ENCODE results near the gene MAG. TPM values are rescaled to one million over a fixed set of nuclear protein-coding genes. Genes with fewer than 3 reads are reported as not detected.

The MAG gene
- not detected for polyA plus RNA-seq (2013, experiment 1 of 4)
- not detected for polyA plus RNA-seq (2013, experiment 2 of 4)
- polyA plus RNA-seq (2013, experiment 3 of 4): not detected
- not detected for polyA plus RNA-seq (2013, experiment 4 of 4)

- no peak within 1 kb of the TSS for H3K27ac ChIP-seq (ENCODE audit: insufficient read depth, low read depth, low read length, poor library complexity, severe bottlenecking)
- peaks cover 19% of the 10 kb centered on the region for H3K4me1 ChIP-seq (ENCODE audit: control insufficient read depth, insufficient read depth, low read length)
- 85% methylated on average over 12 of the region's 12 CpGs for WGBS, 2 experiments
- H3K9me3 ChIP-seq (ENCODE audit: control insufficient read depth, low read length): no peaks in the 10 kb centered on the region
- no peak within 1 kb of the TSS for H3K4me3 ChIP-seq (ENCODE audit: insufficient read depth, low read depth, low read length)
- no peaks in the 10 kb centered on the region for H3K27me3 ChIP-seq (ENCODE audit: control insufficient read depth, insufficient read depth, low read length, poor library complexity, severe bottlenecking)
- H3K36me3 ChIP-seq (ENCODE audit: control insufficient read depth, insufficient read depth, low read length): no peaks in the 10 kb centered on the region
Observed at GRCh38 chr19:35291916-35292315, at the start of gene MAG. MAG (plus strand) TSS chr19:35292161; CDS start chr19:35295409, 3,248 bp downstream.

DNA sequence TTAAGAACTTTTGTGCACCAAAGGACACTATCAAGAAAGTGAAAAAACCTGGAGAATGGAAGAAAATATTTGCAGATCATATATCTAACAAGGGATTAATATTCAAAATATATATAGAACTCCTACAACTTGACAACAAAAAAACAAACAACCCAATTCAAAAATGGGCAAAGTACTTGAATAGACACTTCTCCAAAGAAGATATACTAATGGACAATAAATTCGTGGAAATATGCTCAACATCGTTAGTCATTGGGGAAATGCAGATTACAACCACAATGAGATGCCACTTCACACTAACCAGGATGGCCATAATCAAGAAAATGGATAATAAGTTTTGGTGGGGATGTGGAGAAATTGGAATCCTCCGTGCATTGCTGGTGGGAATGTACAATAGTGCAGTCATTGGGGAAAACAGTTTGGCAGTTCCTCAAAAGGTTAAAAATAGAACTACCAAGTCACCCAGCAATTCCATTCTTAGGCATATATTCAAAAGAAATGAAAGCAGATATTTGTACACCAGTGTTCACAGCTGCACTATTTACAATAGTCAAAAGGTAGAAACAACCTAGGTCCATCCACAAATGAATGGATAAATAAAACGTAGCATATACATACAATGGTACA, 45.4 kb upstream of the MAG start:
- Histone ChIP-seq H3K4me1 (ENCODE audit: control insufficient read depth, insufficient read depth, low read length) (peaks cover 9% of the 10 kb centered on the region), H3K36me3 (ENCODE audit: control insufficient read depth, insufficient read depth, low read length) (peaks cover 14% of the 10 kb centered on the region), H3K9me3 (ENCODE audit: control insufficient read depth, low read length) (no peaks in the 10 kb centered on the region), H3K4me3 (ENCODE audit: insufficient read depth, low read depth, low read length) (no peak overlapping the region), H3K27ac (ENCODE audit: insufficient read depth, low read depth, low read length, poor library complexity, severe bottlenecking) (no peak overlapping the region), H3K27me3 (ENCODE audit: control insufficient read depth, insufficient read depth, low read length, poor library complexity, severe bottlenecking) (no peaks in the 10 kb centered on the region)
- WGBS, 2 experiments: 92 to 97% methylated on average over 4 of the region's 4 CpGs

- H3K4me1 ChIP-seq (ENCODE audit: control insufficient read depth, insufficient read depth, low read length): peaks cover 9% of the 10 kb centered on the region
- H3K27me3 ChIP-seq (ENCODE audit: control insufficient read depth, insufficient read depth, low read length, poor library complexity, severe bottlenecking): no peaks in the 10 kb centered on the region
- H3K36me3 ChIP-seq (ENCODE audit: control insufficient read depth, insufficient read depth, low read length): peaks cover 15% of the 10 kb centered on the region
- H3K27ac ChIP-seq (ENCODE audit: insufficient read depth, low read depth, low read length, poor library complexity, severe bottlenecking): peak overlapping the region; percentile 98
- H3K4me3 ChIP-seq (ENCODE audit: insufficient read depth, low read depth, low read length): peak overlapping the region; percentile 89
- WGBS, 2 experiments: 1 to 2% methylated on average over 42 of the region's 42 CpGs
- no peaks in the 10 kb centered on the region for H3K9me3 ChIP-seq (ENCODE audit: control insufficient read depth, low read length)
Observed at GRCh38 chr19:35247526-35248309, 44.2 kb upstream of the MAG start.

- Histone ChIP-seq H3K27me3 (ENCODE audit: control insufficient read depth, insufficient read depth, low read length, poor library complexity, severe bottlenecking) (no peaks in the 10 kb centered on the region), H3K4me3 (ENCODE audit: insufficient read depth, low read depth, low read length) (peak within 1 kb of the TSS; percentile 89), H3K9me3 (ENCODE audit: control insufficient read depth, low read length) (no peaks in the 10 kb centered on the region), H3K27ac (ENCODE audit: insufficient read depth, low read depth, low read length, poor library complexity, severe bottlenecking) (peak within 1 kb of the TSS; percentile 98), H3K36me3 (ENCODE audit: control insufficient read depth, insufficient read depth, low read length) (peaks cover 15% of the 10 kb centered on the region), H3K4me1 (ENCODE audit: control insufficient read depth, insufficient read depth, low read length) (peaks cover 9% of the 10 kb centered on the region)
- WGBS, 2 experiments: 0% methylated on average over 69 of the region's 69 CpGs
Observed at GRCh38 chr19:35248310-35249145, 43.4 kb upstream of the MAG start, which contains the start of gene LSR. LSR (plus strand) TSS chr19:35249002; CDS start chr19:35249023, 21 bp downstream.

GRCh38 chr19:35249146-35249847, 42.7 kb upstream of the MAG start:
- Histone ChIP-seq H3K27me3 (ENCODE audit: control insufficient read depth, insufficient read depth, low read length, poor library complexity, severe bottlenecking) (no peaks in the 10 kb centered on the region), H3K4me1 (ENCODE audit: control insufficient read depth, insufficient read depth, low read length) (peaks cover 9% of the 10 kb centered on the region), H3K27ac (ENCODE audit: insufficient read depth, low read depth, low read length, poor library complexity, severe bottlenecking) (peak overlapping the region; percentile 98), H3K9me3 (ENCODE audit: control insufficient read depth, low read length) (no peaks in the 10 kb centered on the region), H3K36me3 (ENCODE audit: control insufficient read depth, insufficient read depth, low read length) (peaks cover 17% of the 10 kb centered on the region), H3K4me3 (ENCODE audit: insufficient read depth, low read depth, low read length) (peak overlapping the region; percentile 89)
- WGBS, 2 experiments: 1% methylated on average over 39 of the region's 39 CpGs

DNA sequence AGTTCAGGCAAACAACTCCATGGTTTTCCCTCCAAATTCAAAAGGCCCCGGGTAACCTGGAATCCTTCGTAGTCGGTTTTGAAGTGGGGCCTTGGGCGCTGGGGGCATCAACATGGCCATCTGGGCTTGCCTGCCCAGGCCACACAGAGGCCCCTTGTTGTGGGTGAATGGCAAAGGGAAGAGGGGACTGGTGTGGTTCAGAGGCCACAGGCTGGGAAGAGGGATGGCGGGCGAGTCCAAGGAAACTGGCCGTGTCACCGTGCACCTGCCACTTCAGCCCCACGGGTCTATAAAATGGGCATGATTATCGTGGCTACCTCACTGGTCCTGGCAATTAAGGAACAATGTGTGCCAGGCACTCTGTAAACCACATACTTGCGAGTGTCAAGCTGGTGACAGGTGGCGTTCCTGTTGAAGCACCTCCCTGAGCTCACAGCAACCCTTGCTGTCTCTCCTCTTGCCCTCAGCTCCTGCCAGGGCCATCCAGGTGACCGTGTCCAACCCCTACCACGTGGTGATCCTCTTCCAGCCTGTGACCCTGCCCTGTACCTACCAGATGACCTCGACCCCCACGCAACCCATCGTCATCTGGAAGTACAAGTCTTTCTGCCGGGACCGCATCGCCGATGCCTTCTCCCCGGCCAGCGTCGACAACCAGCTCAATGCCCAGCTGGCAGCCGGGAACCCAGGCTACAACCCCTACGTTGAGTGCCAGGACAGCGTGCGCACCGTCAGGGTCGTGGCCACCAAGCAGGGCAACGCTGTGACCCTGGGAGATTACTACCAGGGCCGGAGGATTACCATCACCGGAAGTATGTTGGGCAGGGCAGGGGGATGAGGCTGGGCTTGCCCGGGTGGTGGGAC, 41.9 kb upstream of the MAG start:
- no peaks in the 10 kb centered on the region for H3K27me3 ChIP-seq (ENCODE audit: control insufficient read depth, insufficient read depth, low read length, poor library complexity, severe bottlenecking)
- peaks cover 25% of the 10 kb centered on the region for H3K36me3 ChIP-seq (ENCODE audit: control insufficient read depth, insufficient read depth, low read length)
- 88 to 89% methylated on average over 34 of the region's 34 CpGs for WGBS, 2 experiments
- H3K4me1 ChIP-seq (ENCODE audit: control insufficient read depth, insufficient read depth, low read length): peaks cover 9% of the 10 kb centered on the region
- peak overlapping the region; percentile 89 for H3K4me3 ChIP-seq (ENCODE audit: insufficient read depth, low read depth, low read length)
- H3K9me3 ChIP-seq (ENCODE audit: control insufficient read depth, low read length): no peaks in the 10 kb centered on the region
- no peak overlapping the region for H3K27ac ChIP-seq (ENCODE audit: insufficient read depth, low read depth, low read length, poor library complexity, severe bottlenecking)

DNA sequence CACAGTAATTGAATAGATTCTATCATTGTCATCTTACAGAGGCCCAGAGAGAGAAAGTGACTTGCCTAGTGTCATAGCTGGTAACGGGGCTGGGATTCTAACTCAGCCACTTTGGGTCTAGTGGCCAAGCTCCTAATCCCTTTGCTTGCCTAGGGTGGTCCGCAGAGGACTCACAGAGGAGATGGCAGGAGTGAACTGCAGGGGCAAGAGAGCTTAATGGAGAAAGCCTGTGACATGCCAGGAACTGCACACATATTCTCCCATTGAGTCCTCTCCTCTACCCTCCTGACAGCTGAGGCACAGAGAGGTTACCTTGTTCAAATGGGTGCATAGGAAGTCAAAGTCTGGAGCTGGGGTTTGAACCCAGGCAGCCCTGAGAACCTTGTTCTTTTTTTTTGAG, 40.5 kb upstream of the MAG start:
- Histone ChIP-seq H3K27me3 (ENCODE audit: control insufficient read depth, insufficient read depth, low read length, poor library complexity, severe bottlenecking) (no peaks in the 10 kb centered on the region), H3K9me3 (ENCODE audit: control insufficient read depth, low read length) (no peaks in the 10 kb centered on the region), H3K36me3 (ENCODE audit: control insufficient read depth, insufficient read depth, low read length) (peaks cover 28% of the 10 kb centered on the region), H3K4me1 (ENCODE audit: control insufficient read depth, insufficient read depth, low read length) (peaks cover 9% of the 10 kb centered on the region), H3K4me3 (ENCODE audit: insufficient read depth, low read depth, low read length) (no peak overlapping the region), H3K27ac (ENCODE audit: insufficient read depth, low read depth, low read length, poor library complexity, severe bottlenecking) (no peak overlapping the region)
- 88 to 99% methylated on average over 2 of the region's 2 CpGs for WGBS, 2 experiments

- Histone ChIP-seq H3K27ac (ENCODE audit: insufficient read depth, low read depth, low read length, poor library complexity, severe bottlenecking) (no peak overlapping the region), H3K4me1 (ENCODE audit: control insufficient read depth, insufficient read depth, low read length) (peaks cover 11% of the 10 kb centered on the region), H3K36me3 (ENCODE audit: control insufficient read depth, insufficient read depth, low read length) (peaks cover 28% of the 10 kb centered on the region), H3K9me3 (ENCODE audit: control insufficient read depth, low read length) (no peaks in the 10 kb centered on the region), H3K4me3 (ENCODE audit: insufficient read depth, low read depth, low read length) (no peak overlapping the region), H3K27me3 (ENCODE audit: control insufficient read depth, insufficient read depth, low read length, poor library complexity, severe bottlenecking) (no peaks in the 10 kb centered on the region)
- WGBS, 2 experiments: 74 to 79% methylated on average over 9 of the region's 9 CpGs
Observed at GRCh38 chr19:35253316-35254286, 38.4 kb upstream of the MAG start.

Measured in ectodermal cell (in vitro differentiated cells).